NOMO-1 treated with dmso at 0.1 percent for 144 hours (cell line): ENCODE data around the gene AFF1.

Source experiments
- DNase-seq: peaks from one replicate; lab custom pipeline; 2025; ENCODE audit not compliant: unreplicated experiment; lab: John Stamatoyannopoulos, UW

Gene AFF1

DNA sequence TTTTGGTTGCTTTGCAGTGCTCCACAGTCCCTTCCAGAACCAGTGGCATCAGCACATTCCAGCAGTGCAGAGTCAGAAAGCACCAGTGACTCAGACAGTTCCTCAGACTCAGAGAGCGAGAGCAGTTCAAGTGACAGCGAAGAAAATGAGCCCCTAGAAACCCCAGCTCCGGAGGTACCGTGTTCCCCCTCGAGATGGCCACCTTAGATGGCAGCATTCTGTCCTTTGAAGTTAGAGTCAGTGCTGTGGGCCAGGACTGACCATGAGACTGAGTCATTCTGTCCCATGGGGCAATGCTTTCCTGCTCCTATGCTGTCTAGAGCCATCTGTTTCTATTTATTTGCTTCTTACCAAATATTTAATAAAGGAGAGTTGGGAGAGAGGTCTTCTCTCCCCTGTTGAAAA lies 173.3 kb downstream of the AFF1 start:
- DNase-seq = no peak

GRCh38 chr4:87109121-87109520 lies 174.3 kb downstream of the AFF1 start:
- no peak for DNase-seq

- no peak for DNase-seq
Observed at GRCh38 chr4:87109945-87110344, 175.1 kb downstream of the AFF1 start.

DNA sequence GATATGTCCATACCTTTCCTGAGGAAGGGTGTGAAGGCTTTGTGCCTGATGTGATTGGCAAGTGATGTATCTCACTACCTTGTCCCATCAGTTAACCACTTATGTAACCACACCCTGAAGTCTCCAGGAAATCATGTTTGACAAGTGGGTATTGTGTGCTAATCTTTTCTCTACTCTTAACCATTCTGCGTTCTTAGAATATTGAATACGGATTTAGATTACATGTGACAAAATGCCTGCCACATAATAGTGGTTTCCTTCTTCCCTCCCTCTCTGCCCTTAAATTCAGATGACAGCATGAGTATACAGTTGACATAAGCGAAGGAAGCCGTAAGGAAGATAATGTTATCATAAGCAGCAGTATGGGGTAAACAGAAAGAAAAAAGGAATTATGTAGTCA lies 177.3 kb downstream of the AFF1 start:
- DNase-seq = no peak

GRCh38 chr4:87114245-87115062 lies 179.6 kb downstream of the AFF1 start:
- DNase-seq = no peak

GRCh38 chr4:87116231-87116630 lies 181.4 kb downstream of the AFF1 start:
- no peak for DNase-seq

DNA sequence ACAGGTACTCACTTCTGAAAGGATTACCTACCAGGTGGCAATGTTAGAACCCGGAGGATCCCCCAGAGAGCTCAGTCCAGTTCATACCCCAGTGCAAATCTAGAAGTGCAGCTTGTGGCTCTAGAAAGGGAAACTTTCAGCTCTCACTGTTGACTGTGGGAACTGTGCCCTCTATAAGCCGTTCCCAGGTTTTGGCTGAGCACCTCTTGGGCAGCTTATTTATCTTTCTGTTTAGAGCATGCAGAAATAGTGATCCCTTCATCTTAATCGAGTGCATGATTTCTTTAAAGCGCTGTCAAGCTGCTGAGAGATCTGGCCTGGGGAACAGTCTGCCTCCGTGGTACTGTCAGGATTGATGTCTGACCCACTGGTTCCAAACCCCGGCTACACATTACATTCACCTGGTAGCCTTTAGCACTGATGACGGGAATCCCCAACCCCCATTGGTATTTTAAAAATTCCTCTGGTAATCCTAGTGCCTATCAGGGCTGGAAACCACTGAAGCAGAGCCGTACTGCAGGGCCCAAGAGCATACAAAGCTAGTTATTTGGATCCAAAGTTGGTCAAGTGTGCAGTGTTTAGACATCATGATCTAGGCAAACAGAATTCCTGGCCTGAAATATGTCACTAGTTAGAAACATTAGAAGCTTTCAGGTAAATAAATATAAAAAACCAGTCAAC lies 182.4 kb downstream of the AFF1 start:
- no peak for DNase-seq

GRCh38 chr4:87117732-87118075 lies 182.9 kb downstream of the AFF1 start:
- DNase-seq = no peak

DNA sequence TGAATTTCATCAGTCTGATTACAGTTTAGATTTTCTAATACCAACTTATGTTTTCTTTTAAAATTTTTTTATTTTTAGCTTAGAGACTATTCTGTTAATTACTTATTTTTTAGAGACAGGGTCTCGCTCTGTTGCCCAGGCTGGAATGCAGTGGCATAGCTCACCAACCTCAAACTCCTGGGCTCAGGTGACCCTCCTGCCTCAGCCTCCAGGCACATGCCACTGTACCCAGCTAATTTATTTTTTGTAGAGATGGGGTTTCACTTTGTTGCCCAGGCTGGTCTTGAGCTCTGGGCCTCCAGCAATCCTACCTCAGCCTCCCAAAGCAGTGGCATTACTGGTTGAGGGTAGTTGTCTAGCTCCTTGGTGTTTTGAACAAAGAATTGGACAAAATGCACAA lies 183.6 kb downstream of the AFF1 start:
- no peak for DNase-seq

- DNase-seq = no peak
Observed at GRCh38 chr4:87118826-87119225, 184.0 kb downstream of the AFF1 start.

GRCh38 chr4:87120010-87120409 lies 185.2 kb downstream of the AFF1 start:
- no peak for DNase-seq

DNA sequence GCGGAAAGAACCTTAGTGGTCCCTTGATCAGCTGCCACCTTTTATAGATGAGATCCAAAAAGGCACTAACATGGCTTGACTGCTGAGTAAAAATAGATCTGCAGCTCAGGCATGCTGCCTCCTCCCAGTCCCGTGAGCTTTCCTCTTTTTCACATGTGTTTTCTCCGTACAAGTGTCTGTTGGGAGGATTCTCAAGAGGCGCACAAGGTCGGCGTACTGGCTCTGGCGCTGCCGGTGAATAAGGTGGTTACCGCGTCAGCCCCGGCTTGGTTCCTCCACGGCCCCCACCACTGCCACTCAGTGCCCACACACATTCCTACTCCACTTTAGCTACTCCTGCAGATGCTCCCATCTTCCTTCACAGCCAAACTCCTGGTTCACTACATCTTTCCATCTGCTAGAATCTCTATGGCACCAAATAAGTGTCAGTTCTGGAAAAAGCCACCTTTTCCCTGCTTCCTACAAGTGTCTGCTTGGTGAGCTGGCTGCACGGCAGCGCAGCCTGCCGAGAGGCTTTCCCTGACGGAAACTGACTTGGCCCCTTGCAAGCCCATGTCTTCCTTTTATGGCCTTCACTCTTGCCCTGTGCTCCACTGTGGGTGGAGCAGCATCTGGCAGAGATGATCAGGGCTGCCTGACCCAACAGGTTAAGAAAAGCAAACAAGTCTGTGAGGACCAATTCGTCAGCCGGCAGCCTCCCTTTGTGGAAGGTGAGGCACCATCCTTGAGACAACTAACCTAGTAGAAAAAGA lies 185.8 kb downstream of the AFF1 start:
- DNase-seq = no peak

- no peak for DNase-seq
Observed at GRCh38 chr4:87121341-87122065, 186.7 kb downstream of the AFF1 start.

DNA sequence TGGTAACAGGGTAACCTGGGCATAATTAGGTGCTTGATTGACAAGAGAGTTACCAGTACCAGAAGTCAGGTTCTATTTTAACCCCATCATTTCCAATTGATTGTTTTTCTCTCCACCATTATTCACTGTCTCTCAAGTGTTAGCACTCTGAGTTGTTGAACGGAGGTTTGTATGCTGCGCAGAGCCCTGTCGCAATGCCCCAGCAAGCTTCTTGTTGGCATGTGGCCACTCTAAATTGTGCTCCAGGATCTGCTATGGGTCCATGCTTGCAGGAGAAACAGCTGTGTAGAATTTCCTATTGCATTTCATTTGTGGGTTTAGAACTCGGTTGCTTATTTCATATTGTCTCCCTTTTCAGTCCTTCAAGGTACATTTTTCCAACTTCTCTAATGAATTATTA lies 187.4 kb downstream of the AFF1 start:
- no peak for DNase-seq

GRCh38 chr4:87126056-87126455 lies 191.2 kb downstream of the AFF1 start:
- DNase-seq = no peak

- no peak for DNase-seq
Observed at GRCh38 chr4:87128006-87128705, 193.3 kb downstream of the AFF1 start.

DNA sequence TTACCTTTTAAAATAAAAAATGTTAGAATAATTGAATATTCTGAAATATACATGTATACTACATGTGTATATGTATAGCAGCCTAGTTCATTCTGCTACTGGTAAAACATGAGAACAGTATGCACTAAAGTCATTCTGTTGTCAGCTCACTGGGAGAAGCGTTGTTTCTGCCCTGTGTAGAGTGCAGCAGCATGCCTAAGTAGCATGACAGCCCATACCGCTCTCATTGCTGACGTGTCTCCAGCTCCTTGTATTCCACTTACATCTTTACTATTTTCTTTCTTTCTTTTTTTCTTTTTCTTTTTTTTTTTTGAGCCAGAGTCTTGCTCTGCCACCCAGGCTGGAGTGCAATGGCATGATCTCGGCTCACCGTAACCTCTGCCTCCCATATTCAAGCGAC lies 194.9 kb downstream of the AFF1 start:
- no peak for DNase-seq

DNA sequence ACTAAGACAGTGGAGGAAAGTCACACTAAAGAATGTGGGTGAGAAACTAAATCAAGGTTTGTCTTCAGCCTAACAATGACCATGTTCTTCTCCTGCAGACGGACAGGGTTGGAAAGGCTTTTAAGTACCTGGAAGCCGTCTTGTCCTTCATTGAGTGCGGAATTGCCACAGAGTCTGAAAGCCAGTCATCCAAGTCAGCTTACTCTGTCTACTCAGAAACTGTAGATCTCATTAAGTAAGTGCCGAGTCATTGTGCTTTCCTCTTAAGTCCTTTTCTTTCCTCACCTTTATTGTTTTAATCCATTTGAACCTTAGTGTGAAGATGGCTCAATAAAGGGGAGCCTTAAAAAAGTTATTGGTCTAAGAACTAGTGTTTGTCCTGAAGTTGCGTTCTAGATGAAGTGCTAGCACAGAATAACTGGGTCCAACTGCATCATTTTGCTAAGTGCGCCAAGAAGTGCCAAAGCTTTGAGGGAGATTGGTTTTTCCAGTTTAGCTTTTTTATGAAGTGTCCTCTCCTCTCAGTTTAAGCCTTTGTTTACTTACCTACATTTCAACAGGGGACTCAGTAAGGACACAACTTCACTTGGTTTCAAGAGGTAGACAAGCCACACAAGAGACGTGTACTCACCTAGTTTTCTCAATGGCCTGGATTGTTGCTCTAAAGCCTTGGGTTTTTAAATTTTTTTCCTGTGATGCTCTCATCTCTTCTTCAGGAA lies 196.3 kb downstream of the AFF1 start:
- no peak for DNase-seq

- DNase-seq = no peak
Observed at GRCh38 chr4:87132035-87132434, 197.2 kb downstream of the AFF1 start.

GRCh38 chr4:87133183-87133582 lies 198.4 kb downstream of the AFF1 start:
- DNase-seq = no peak
